HCT116 (cell line): ENCODE measurements around the gene WDHD1. TPM values are rescaled to one million over a fixed set of nuclear protein-coding genes. Genes with fewer than 3 reads are reported as not detected.

ENCODE experiments used
- ATAC-seq: fragments of 200-7000 bp; cut with Tn5 transposase; 2 replicates; pipeline ENCODE4 v1.9.1; 2020; ENCODE audit warnings: mild to moderate bottlenecking, moderate library complexity
- BruUV-seq: library from RNA; stranded (reverse); fragments of 400-500 nt; replicated peaks from 2 replicates; lab custom pipeline; 2021; lab: Mats Ljungman, UMichigan
- CTCF ChIA-PET: fragments of 300-600 bp; sonication (Branson Sonifier 250); formaldehyde crosslinking; loops from one replicate; lab custom pipeline; 2021; ENCODE audit warnings: antibody characterized with exemption; lab: Charles Lee
- POLR2A ChIA-PET: fragments of 300-600, 350-600 bp; sonication (Branson Sonifier 250); formaldehyde crosslinking; loops from one replicate; lab custom pipeline; 2021; ENCODE audit warnings: antibody characterized with exemption; lab: Charles Lee
- RAD21 ChIA-PET, 2 experiments: fragments of 300-600 bp; sonication (Branson Sonifier 250); formaldehyde crosslinking; loops; one replicate each; lab custom pipeline; 2023; ENCODE audit warnings: low total read pairs in 2 of 2; ENCODE audit not compliant: uncharacterized antibody in 2 of 2, unreplicated experiment in 2 of 2, low non-redundant PET in 1 of 2; lab: Charles Lee
- DNase-seq: peaks from one replicate; pipeline ENCODE4 v3.0.0-alpha.2; 2010; ENCODE audit warnings: low read depth, low spot score
- H2AFZ ChIP-seq: fragments of 200-600 bp; shearing (Covaris generic), sonication (generic); 2 replicates; pipeline ENCODE4 v1.6.1; 2017; ENCODE audit warnings: low read depth, mixed run types, mixed read lengths, antibody characterized with exemption, low read length; ENCODE audit not compliant: poor library complexity, severe bottlenecking
- H3K27ac ChIP-seq: 2 replicates; pipeline ENCODE4 v1.5.1; 2012; ENCODE audit warnings: low read depth, low read length
- H3K27me3 ChIP-seq: fragments of 200-600 bp; sonication (generic); 2 replicates; pipeline ENCODE4 v1.6.1; 2016; ENCODE audit warnings: mixed run types, low read length, mixed read lengths; ENCODE audit not compliant: insufficient read depth
- H3K36me3 ChIP-seq, 2 experiments: fragments of 200-500 bp in 1 of 2; fragments of 200-600 bp in 1 of 2; sonication (Bioruptor generic) in 1 of 2; sonication (generic) in 1 of 2; 2 replicates each; pipeline versions ENCODE4 v1.5.1 to v1.6.1; 2014 to 2016; ENCODE audit warnings: low read length in 2 of 2, inconsistent platforms in 1 of 2, mixed read lengths in 1 of 2, mixed run types in 1 of 2; ENCODE audit not compliant: insufficient read depth in 2 of 2, control insufficient read depth in 1 of 2
- H3K4me1 ChIP-seq, 2 experiments: fragments of 200-600 bp in 1 of 2; sonication (generic) in 1 of 2; 2 replicates each; pipeline versions ENCODE4 v1.5.1 to v1.6.1; 2012 to 2017; ENCODE audit warnings: low read length in 2 of 2, inconsistent platforms in 1 of 2, mild to moderate bottlenecking in 1 of 2, mixed read lengths in 1 of 2, mixed run types in 1 of 2, moderate library complexity in 1 of 2; ENCODE audit not compliant: insufficient read depth in 2 of 2, control insufficient read depth in 1 of 2
- H3K4me2 ChIP-seq: fragments of 200-600 bp; sonication (generic); 2 replicates; pipeline ENCODE4 v1.6.1; 2017; ENCODE audit warnings: mixed run types, low read length, mixed read lengths
- H3K4me3 ChIP-seq, 2 experiments: fragments of 200-600 bp in 1 of 2; sonication (generic) in 1 of 2; replicated peaks in 1 of 2; 2 replicates each; pipeline ENCODE4 v1.5.1; 2011 to 2016; ENCODE audit warnings: low read length in 2 of 2, control low read depth in 1 of 2, low read depth in 1 of 2, mild to moderate bottlenecking in 1 of 2, mixed read lengths in 1 of 2, mixed run types in 1 of 2
- H3K79me2 ChIP-seq: fragments of 200-600 bp; sonication (generic); 2 replicates; pipeline ENCODE4 v1.6.1; 2017; ENCODE audit warnings: mild to moderate bottlenecking, mixed run types, low read length, moderate library complexity, mixed read lengths; ENCODE audit not compliant: insufficient read depth
- H3K9ac ChIP-seq: fragments of 200-600 bp; sonication (generic); 2 replicates; pipeline ENCODE4 v1.6.1; 2016; ENCODE audit warnings: low read length, mixed read lengths
- H3K9me2 ChIP-seq: fragments of 200-600 bp; sonication (generic), shearing (Covaris generic); 2 replicates; pipeline ENCODE4 v1.6.1; 2017; ENCODE audit warnings: mixed run types, mild to moderate bottlenecking, moderate library complexity; ENCODE audit not compliant: insufficient read depth
- H3K9me3 ChIP-seq, 2 experiments: fragments of 200-500 bp in 1 of 2; fragments of 200-600 bp in 1 of 2; sonication (Bioruptor generic) in 1 of 2; sonication (generic) in 1 of 2; 2 replicates each; pipeline ENCODE4 v1.6.1; 2014 to 2017; ENCODE audit warnings: low read length in 2 of 2, mixed read lengths in 2 of 2, inconsistent platforms in 1 of 2, low read depth in 1 of 2, mild to moderate bottlenecking in 1 of 2, mixed run types in 1 of 2, moderate library complexity in 1 of 2; ENCODE audit not compliant: control insufficient read depth in 1 of 2, insufficient read depth in 1 of 2
- H4K20me1 ChIP-seq: fragments of 200-600 bp; sonication (generic), shearing (Covaris generic); 2 replicates; pipeline ENCODE4 v1.6.1; 2017; ENCODE audit warnings: mixed run types, mild to moderate bottlenecking, moderate library complexity; ENCODE audit not compliant: insufficient read depth
- CBX3 ChIP-seq: IDR thresholded peaks from 2 replicates; pipeline ENCODE4 v1.6.1; 2012; ENCODE audit warnings: low read depth
- CEBPB ChIP-seq: IDR thresholded peaks from 2 replicates; pipeline ENCODE4 v1.6.1; 2012; ENCODE audit warnings: low read depth
- EGR1 ChIP-seq: IDR thresholded peaks from 2 replicates; pipeline ENCODE4 v1.6.1; 2012; ENCODE audit warnings: low read depth
- ELF1 ChIP-seq: IDR thresholded peaks from 2 replicates; pipeline ENCODE4 v1.6.1; 2012; ENCODE audit warnings: low read depth, borderline replicate concordance
- EZH2 ChIP-seq: fragments of 200-600 bp; sonication (generic); IDR thresholded peaks from 2 replicates; pipeline ENCODE4 v1.6.1; 2017; ENCODE audit warnings: antibody characterized with exemption, mixed run types
- EZH2phosphoT487 ChIP-seq: fragments of 200-600 bp; IDR thresholded peaks from 2 replicates; pipeline ENCODE4 v1.6.1; 2018; ENCODE audit warnings: antibody characterized with exemption, borderline replicate concordance
- FOSL1 ChIP-seq: IDR thresholded peaks from 2 replicates; pipeline ENCODE4 v1.6.1; 2012; ENCODE audit warnings: low read depth
- JUND ChIP-seq: IDR thresholded peaks from 2 replicates; pipeline ENCODE4 v1.6.1; 2012
- POLR2A ChIP-seq: IDR thresholded peaks from 2 replicates; pipeline ENCODE4 v1.7.0; 2011; ENCODE audit warnings: borderline replicate concordance; ENCODE audit not compliant: insufficient read depth, insufficient read length; ENCODE audit errors: extremely low read depth
- RAD21 ChIP-seq: IDR thresholded peaks from 2 replicates; pipeline ENCODE4 v1.6.1; 2012; ENCODE audit warnings: low read depth, mild to moderate bottlenecking
- SIN3A ChIP-seq: IDR thresholded peaks from 2 replicates; pipeline ENCODE4 v1.6.1; 2012; ENCODE audit warnings: low read depth
- SP1 ChIP-seq: IDR thresholded peaks from 2 replicates; pipeline ENCODE4 v1.6.1; 2012; ENCODE audit warnings: low read depth
- SRF ChIP-seq: IDR thresholded peaks from 2 replicates; pipeline ENCODE4 v1.6.1; 2012; ENCODE audit warnings: low read depth
- TCF7L2 ChIP-seq: IDR thresholded peaks from 2 replicates; pipeline ENCODE4 v1.7.0; 2011; ENCODE audit warnings: borderline replicate concordance, inconsistent platforms; ENCODE audit not compliant: insufficient read depth, insufficient read length; ENCODE audit errors: extremely low read depth
- ZNF274 ChIP-seq: fragments of 200-500 bp; sonication (Bioruptor generic); IDR thresholded peaks from 2 replicates; pipeline ENCODE4 v1.6.1; 2014; ENCODE audit warnings: mild to moderate bottlenecking, low read depth, low read length, inconsistent platforms
- intact Hi-C: fragments of 100-400 bp; cut with micrococcal nuclease; formaldehyde crosslinking; loops from 2 replicates; pipeline ENCODE4 v1.10.0; 2022
- total RNA-seq: library from RNA; stranded (reverse); gene quantifications from one replicate; pipeline ENCODE4 v1.2.1, GENCODE V29; 2021; ENCODE audit not compliant: unreplicated experiment
- TF ChIP-seq, protein P1 (sequence below): IDR thresholded peaks from 2 replicates; pipeline ENCODE4 v1.6.1; 2012
- TF ChIP-seq, protein P2 (sequence below): IDR thresholded peaks from 2 replicates; pipeline ENCODE4 v1.6.1; 2011; ENCODE audit warnings: mild to moderate bottlenecking, low read length, moderate library complexity; ENCODE audit not compliant: insufficient replicate concordance; ENCODE audit errors: extremely low read depth

Gene WDHD1
- total RNA-seq, 1 experiment from 2014 or later = 44.3 TPM

DNA sequence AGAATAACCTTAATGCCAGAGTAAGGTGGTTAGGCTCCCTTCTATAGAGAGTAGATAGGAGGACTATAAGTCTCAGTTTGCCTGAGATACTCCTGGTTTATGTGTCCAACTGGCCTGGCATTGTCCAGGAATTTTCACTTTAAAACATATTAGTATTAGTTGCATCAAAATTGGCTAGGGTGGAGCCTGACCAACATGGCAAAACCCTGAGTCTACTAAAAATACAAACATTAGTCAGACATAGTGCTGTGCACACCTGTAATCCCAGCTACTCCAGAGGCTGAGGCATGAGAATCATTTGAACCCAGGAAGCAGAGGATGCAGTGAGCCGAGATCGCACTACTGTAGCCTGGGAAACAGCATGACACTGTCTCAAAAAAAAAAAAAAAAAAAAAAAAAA is 11.9 kb downstream of the WDHD1 start:
- Histone ChIP-seq H3K9me2 (no peaks in the 10 kb centered on the region), H3K27me3 (no peaks in the 10 kb centered on the region), H3K36me3 (peaks cover 6 to 24% of the 10 kb centered on the region in 2 experiments; a peak in 2 of 4 replicates), H2AFZ (no peak overlapping the region), H3K9me3 (no peaks in the 10 kb centered on the region), H3K4me3 (no peak overlapping the region), H4K20me1 (no peaks in the 10 kb centered on the region; the same call in 1 of the 2 replicates), H3K27ac (no peak overlapping the region), H3K9ac (no peak overlapping the region), H3K79me2 (peaks cover 71% of the 10 kb centered on the region), H3K4me1 (no peaks in the 10 kb centered on the region), H3K4me2 (no peak overlapping the region)
- intact Hi-C loops = no loop called here
- no peak for DNase-seq
- POLR2A ChIA-PET = no interaction called here
- CTCF ChIA-PET = interaction anchor here (1.0 kb wide), 1 partner anchor 36 kb away, joined by 3 read pairs; the partner anchor contains the start of gene MAPK1IP1L
- RAD21 ChIA-PET = no interaction called here
- ATAC-seq = no peak
- TF ChIP-seq SP1 (no peak), SRF (no peak), SIN3A (no peak), ELF1 (no peak), POLR2A (no peak), ZNF274 (no peak), EZH2phosphoT487 (no peak)
- TF ChIP-seq, protein P1, sequence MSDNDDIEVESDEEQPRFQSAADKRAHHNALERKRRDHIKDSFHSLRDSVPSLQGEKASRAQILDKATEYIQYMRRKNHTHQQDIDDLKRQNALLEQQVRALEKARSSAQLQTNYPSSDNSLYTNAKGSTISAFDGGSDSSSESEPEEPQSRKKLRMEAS = no peak
- BruUV-seq = no TSS peak

DNA sequence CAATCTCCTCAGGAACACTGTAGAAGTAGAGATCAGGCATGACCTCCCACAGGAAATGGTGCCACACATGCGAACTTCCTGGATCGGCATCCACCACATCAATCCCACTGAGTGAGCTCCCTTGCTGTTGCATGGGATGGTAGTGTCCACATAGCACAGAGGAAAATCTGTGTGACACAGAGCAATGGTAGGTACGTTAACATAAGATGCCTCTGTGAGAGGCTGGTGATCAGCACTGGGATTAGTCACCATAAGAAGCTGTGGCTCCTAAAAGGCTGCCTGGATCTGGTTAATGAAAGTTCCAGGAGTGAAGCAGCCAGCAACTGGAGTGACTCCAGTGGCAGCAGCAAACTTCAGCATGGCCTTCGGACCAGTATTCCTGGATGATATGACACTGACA is 21.8 kb downstream of the WDHD1 start:
- TF ChIP-seq JUND (no peak), CEBPB (no peak), RAD21 (no peak), CBX3 (no peak), TCF7L2 (no peak), EGR1 (no peak), ZNF274 (no peak), FOSL1 (no peak), SP1 (no peak), ELF1 (no peak), EZH2 (no peak), SRF (no peak)
- TF ChIP-seq, protein P2, sequence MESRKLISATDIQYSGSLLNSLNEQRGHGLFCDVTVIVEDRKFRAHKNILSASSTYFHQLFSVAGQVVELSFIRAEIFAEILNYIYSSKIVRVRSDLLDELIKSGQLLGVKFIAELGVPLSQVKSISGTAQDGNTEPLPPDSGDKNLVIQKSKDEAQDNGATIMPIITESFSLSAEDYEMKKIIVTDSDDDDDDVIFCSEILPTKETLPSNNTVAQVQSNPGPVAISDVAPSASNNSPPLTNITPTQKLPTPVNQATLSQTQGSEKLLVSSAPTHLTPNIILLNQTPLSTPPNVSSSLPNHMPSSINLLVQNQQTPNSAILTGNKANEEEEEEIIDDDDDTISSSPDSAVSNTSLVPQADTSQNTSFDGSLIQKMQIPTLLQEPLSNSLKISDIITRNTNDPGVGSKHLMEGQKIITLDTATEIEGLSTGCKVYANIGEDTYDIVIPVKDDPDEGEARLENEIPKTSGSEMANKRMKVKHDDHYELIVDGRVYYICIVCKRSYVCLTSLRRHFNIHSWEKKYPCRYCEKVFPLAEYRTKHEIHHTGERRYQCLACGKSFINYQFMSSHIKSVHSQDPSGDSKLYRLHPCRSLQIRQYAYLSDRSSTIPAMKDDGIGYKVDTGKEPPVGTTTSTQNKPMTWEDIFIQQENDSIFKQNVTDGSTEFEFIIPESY = no peak
- Histone ChIP-seq H2AFZ (no peak overlapping the region), H3K4me3 (no peak overlapping the region), H3K27me3 (no peaks in the 10 kb centered on the region), H4K20me1 (no peaks in the 10 kb centered on the region), H3K4me2 (no peak overlapping the region), H3K9ac (no peak overlapping the region), H3K9me3 (no peaks in the 10 kb centered on the region), H3K79me2 (no peaks in the 10 kb centered on the region), H3K9me2 (no peaks in the 10 kb centered on the region), H3K4me1 (no peaks in the 10 kb centered on the region), H3K36me3 (peaks cover 27 to 29% of the 10 kb centered on the region in 2 experiments; a peak in 3 of 4 replicates), H3K27ac (no peak overlapping the region)
- RAD21 ChIA-PET = no interaction called here
- intact Hi-C loops = no loop called here
- no TSS peak for BruUV-seq
- POLR2A ChIA-PET = no interaction called here
- ATAC-seq = no peak
- DNase-seq = no peak
- CTCF ChIA-PET = no interaction called here
